Endothelial cell of umbilical vein (primary cell): Measurements from ENCODE around the gene EZH1. TPM values are rescaled to one million over a fixed set of nuclear protein-coding genes. Genes with fewer than 3 reads are reported as not detected.

Source experiments
- BruUV-seq: library from RNA; stranded (reverse); fragments of 400-500 nt; replicated peaks from 2 replicates; lab custom pipeline; 2021; lab: Mats Ljungman, UMichigan
- CTCF ChIA-PET: fragments of 300-600, 350-600 bp; sonication (Branson Sonifier 250); formaldehyde crosslinking; loops from one replicate; lab custom pipeline; 2021; ENCODE audit warnings: antibody characterized with exemption, inconsistent platforms; lab: Charles Lee
- POLR2A ChIA-PET: fragments of 300-600, 350-600 bp; sonication (Branson Sonifier 250); formaldehyde crosslinking; loops from one replicate; lab custom pipeline; 2021; ENCODE audit warnings: antibody characterized with exemption, inconsistent platforms; lab: Charles Lee
- DNase-seq: peaks from one replicate; pipeline ENCODE4 v3.0.0-alpha.2; 2011; ENCODE audit warnings: low read depth, low spot score
- FAIRE-seq: peaks from 2 replicates; lab custom pipeline; 2011; peaks lifted over from hg19 to GRCh38; lab: Jason Lieb, UNC
- H2AFZ ChIP-seq: 2 replicates; pipeline ENCODE4 v1.6.0; 2012; ENCODE audit warnings: low read depth, low read length, control low read depth, inconsistent platforms
- H3K27ac ChIP-seq: 2 replicates; pipeline ENCODE4 v1.5.1; 2011; ENCODE audit warnings: low read depth, mild to moderate bottlenecking, control low read depth, low read length, moderate library complexity; ENCODE audit not compliant: insufficient read depth
- H3K27me3 ChIP-seq, 2 experiments: 2 replicates each; pipeline versions ENCODE4 v1.6.0 to v1.6.1; 2011; ENCODE audit warnings: low read length in 2 of 2, mixed read lengths in 1 of 2; ENCODE audit not compliant: control insufficient read depth in 2 of 2, insufficient read depth in 2 of 2
- H3K36me3 ChIP-seq, 2 experiments: 2 replicates in 1 of 2; 3 replicates in 1 of 2; pipeline ENCODE4 v1.5.1; 2011; ENCODE audit warnings: low read length in 2 of 2, mild to moderate bottlenecking in 1 of 2, moderate library complexity in 1 of 2; ENCODE audit not compliant: control insufficient read depth in 2 of 2, insufficient read depth in 2 of 2; ENCODE audit errors: extremely low read depth in 1 of 2
- H3K4me1 ChIP-seq: 3 replicates; pipeline ENCODE4 v1.5.1; 2011; ENCODE audit warnings: mild to moderate bottlenecking, low read length; ENCODE audit not compliant: control insufficient read depth, insufficient read depth; ENCODE audit errors: extremely low read depth
- H3K4me2 ChIP-seq: 2 replicates; pipeline ENCODE4 v1.6.1; 2011; ENCODE audit warnings: low read length, control low read depth, mixed read lengths; ENCODE audit not compliant: insufficient read depth
- H3K4me3 ChIP-seq, 3 experiments: fragments of 200-600 bp in 1 of 3; sonication (generic), shearing (Covaris generic) in 1 of 3; replicated peaks in 1 of 3; 2 replicates each; pipeline ENCODE4 v1.5.1; 2011 to 2016; ENCODE audit warnings: control low read depth in 3 of 3, low read length in 3 of 3, mild to moderate bottlenecking in 2 of 3, inconsistent platforms in 1 of 3, low read depth in 1 of 3, moderate library complexity in 1 of 3; ENCODE audit not compliant: insufficient read depth in 1 of 3
- H3K79me2 ChIP-seq: 2 replicates; pipeline ENCODE4 v1.6.0; 2012; ENCODE audit warnings: low read length, inconsistent platforms; ENCODE audit not compliant: control insufficient read depth, insufficient read depth
- H3K9ac ChIP-seq: replicated peaks from 2 replicates; pipeline ENCODE3; 2011; ENCODE audit warnings: low read length, control low read depth; ENCODE audit not compliant: insufficient read depth; ENCODE audit errors: extremely low read depth
- H3K9me1 ChIP-seq: replicated peaks from 3 replicates; pipeline ENCODE4 v1.6.0; 2011; ENCODE audit warnings: mild to moderate bottlenecking, low read length; ENCODE audit not compliant: control insufficient read depth, insufficient read depth; ENCODE audit errors: extremely low read depth
- H3K9me3 ChIP-seq: replicated peaks from 2 replicates; pipeline ENCODE4 v1.5.1; 2012; ENCODE audit warnings: low read length, inconsistent platforms; ENCODE audit not compliant: control insufficient read depth, insufficient read depth
- H4K20me1 ChIP-seq: replicated peaks from 2 replicates; pipeline ENCODE3; 2011; ENCODE audit warnings: mild to moderate bottlenecking, low read length; ENCODE audit not compliant: control insufficient read depth, insufficient read depth; ENCODE audit errors: extremely low read depth
- EZH2 ChIP-seq: IDR thresholded peaks from 2 replicates; pipeline ENCODE4 v1.6.1; 2012; ENCODE audit warnings: borderline replicate concordance, low read depth, mild to moderate bottlenecking, moderate library complexity, low read length, inconsistent platforms; ENCODE audit not compliant: severe bottlenecking
- MYC ChIP-seq: IDR thresholded peaks from one replicate; pipeline ENCODE4 v1.6.1; 2011; ENCODE audit warnings: mild to moderate bottlenecking, low read depth, low read length
- dilution Hi-C: fragments of 300-500 bp; cut with MboI; formaldehyde crosslinking; loops from one replicate; pipeline ENCODE4 v1.15.0; 2019; ENCODE audit warnings: low sequenced_read_pairs; ENCODE audit not compliant: extremely low pct_ligation_motif_present
- intact Hi-C: fragments of 100-400 bp; cut with micrococcal nuclease; formaldehyde crosslinking; loops from one replicate; pipeline ENCODE4 v1.10.0; 2022
- polyA plus RNA-seq, 4 experiments: library from polyadenylated mRNA; depleted of rRNA in 3 of 4; stranded (reverse) in 3 of 4; unstranded in 1 of 4; fragments of >200 nt; gene quantifications; 2 replicates each; pipeline versions ENCODE4 v1.2.1 to v1.2.3, GENCODE V29; 2011 to 2012; ENCODE audit warnings: missing spikeins in 1 of 4
- total RNA-seq: library from RNA; stranded (reverse); gene quantifications from 2 replicates; pipeline ENCODE4 v1.2.3, GENCODE V29; 2021
- TF ChIP-seq, protein P1 (sequence below): IDR thresholded peaks from 2 replicates; pipeline ENCODE4 v1.6.1; 2011; ENCODE audit not compliant: insufficient read depth, insufficient read length

Gene EZH1
- total and polyA plus RNA-seq, 2 donors (not counting 3 experiments of a cell fraction or from before 2014, with no cell fraction given), result 31.4 to 33.7 TPM

GRCh38 chr17:42784811-42785592 lies 40.2 kb upstream of the EZH1 start:
- Histone ChIP-seq H3K36me3 (no peaks in the 10 kb centered on the region), H3K27me3 (peaks cover 16% of the 10 kb centered on the region in 2 experiments), H3K9me3 (no peaks in the 10 kb centered on the region), H2AFZ (no peak overlapping the region), H3K4me2 (no peak overlapping the region), H3K9me1 (no peaks in the 10 kb centered on the region), H4K20me1 (no peaks in the 10 kb centered on the region), H3K4me1 (peaks cover 34% of the 10 kb centered on the region), H3K9ac (no peak overlapping the region), H3K27ac (no peak overlapping the region), H3K4me3 (no peak overlapping the region), H3K79me2 (no peaks in the 10 kb centered on the region)
- dilution Hi-C loops (no loop called here), intact Hi-C loops (loop anchor here (5.0 kb wide), 1 partner anchor 108 kb away; the partner anchor contains the start of gene PLEKHH3)
- no peak for TF ChIP-seq MYC
- peak; percentile 70 for TF ChIP-seq EZH2
- BruUV-seq, result no TSS peak
- no peak for FAIRE-seq
- POLR2A ChIA-PET, result interaction anchor here (0.9 kb wide), 1 partner anchor 12 kb away, joined by 4 read pairs; the partner anchor contains the start of gene VPS25
- DNase-seq, result no peak
- CTCF ChIA-PET, result interaction anchor here (0.7 to 1.3 kb wide), 2 partner anchors 18 to 21 kb away, joined by 3 read pairs; no protein-coding TSS in a partner anchor

DNA sequence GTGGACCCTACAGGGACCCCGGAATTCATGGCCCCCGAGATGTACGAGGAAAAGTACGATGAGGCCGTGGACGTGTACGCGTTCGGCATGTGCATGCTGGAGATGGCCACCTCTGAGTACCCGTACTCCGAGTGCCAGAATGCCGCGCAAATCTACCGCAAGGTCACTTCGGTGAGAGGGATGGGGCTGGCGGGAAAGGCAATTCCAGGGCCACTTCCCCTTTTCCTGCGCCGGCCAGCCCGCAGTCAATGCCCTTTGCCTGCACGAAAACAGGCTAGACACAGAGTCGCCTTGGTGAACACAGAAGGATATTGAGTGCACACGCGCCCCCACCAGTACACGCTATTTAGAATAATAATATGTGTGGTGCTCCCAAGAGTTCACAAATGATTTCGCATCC lies 39.6 kb upstream of the EZH1 start:
- H3K4me2 ChIP-seq, result no peak overlapping the region
- BruUV-seq, result no TSS peak
- H3K79me2 ChIP-seq, result no peaks in the 10 kb centered on the region
- H3K27me3 ChIP-seq, result peaks cover 16% of the 10 kb centered on the region in 2 experiments
- FAIRE-seq (peak; percentile 63), DNase-seq (no peak)
- no peak overlapping the region for H3K4me3 ChIP-seq
- CTCF ChIA-PET, result interaction anchor here (1.3 kb wide), 1 partner anchor 21 kb away, joined by 3 read pairs; no protein-coding TSS in a partner anchor
- H3K9ac ChIP-seq, result no peak overlapping the region
- H4K20me1 ChIP-seq, result no peaks in the 10 kb centered on the region
- POLR2A ChIA-PET, result no interaction called here
- no peaks in the 10 kb centered on the region for H3K36me3 ChIP-seq
- no peak overlapping the region for H3K27ac ChIP-seq
- dilution Hi-C loops, result no loop called here
- peaks cover 35% of the 10 kb centered on the region for H3K4me1 ChIP-seq
- H2AFZ ChIP-seq, result no peak overlapping the region
- TF ChIP-seq, protein P1, sequence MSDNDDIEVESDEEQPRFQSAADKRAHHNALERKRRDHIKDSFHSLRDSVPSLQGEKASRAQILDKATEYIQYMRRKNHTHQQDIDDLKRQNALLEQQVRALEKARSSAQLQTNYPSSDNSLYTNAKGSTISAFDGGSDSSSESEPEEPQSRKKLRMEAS, result no peak
- no peaks in the 10 kb centered on the region for H3K9me1 ChIP-seq
- H3K9me3 ChIP-seq, result no peaks in the 10 kb centered on the region
- intact Hi-C loops, result loop anchor here (5.0 kb wide), 1 partner anchor 107 kb away; the partner anchor contains the start of gene PLEKHH3
